ENCODE data around the gene TSSC4.

Gene TSSC4

DNA sequence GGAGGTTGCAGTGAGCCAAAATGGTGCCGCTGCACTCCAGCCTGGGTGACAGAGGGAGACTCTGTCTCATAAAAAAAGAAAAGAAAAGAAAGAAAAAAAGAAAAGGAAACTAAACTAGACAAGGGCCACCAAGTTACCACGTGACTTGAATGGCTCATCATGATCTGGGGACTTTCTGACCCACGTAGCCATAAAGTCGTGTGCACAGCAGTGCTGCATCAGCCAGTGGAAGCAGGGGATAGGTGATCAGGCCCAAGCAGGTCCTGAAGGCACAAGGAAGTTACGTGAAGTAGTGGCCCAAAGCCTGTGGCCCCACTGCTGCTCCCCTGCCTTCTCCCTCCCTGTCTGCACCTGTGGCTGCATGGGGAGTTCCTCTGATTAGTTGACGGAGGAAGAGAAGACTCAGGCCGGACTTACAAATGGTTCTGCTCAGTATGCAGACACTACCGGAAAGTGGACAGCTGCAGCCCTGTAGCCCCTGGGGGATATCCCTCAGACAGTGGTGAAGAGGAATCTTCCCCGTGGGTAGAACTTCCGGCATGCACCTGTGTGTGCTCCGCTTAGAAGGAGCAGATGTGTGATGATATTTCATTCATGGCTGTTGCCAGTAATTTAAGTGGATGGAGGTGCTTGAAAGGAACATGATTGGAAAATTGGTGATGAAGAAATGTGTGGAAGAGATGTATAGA lies 41.7 kb upstream of the TSSC4 start:
- DNase-seq (ENCODE audit: low spot score), result no peak
- ChIA-PET CTCF (interaction anchor here (1.0 kb wide), 1 partner anchor 61 kb away, joined by 3 read pairs; no protein-coding TSS in a partner anchor), POLR2A (ENCODE audit: low non-redundant PET) (no interaction called here)
- H3K27ac ChIP-seq, result no peak overlapping the region
- TF ChIP-seq, protein P1, sequence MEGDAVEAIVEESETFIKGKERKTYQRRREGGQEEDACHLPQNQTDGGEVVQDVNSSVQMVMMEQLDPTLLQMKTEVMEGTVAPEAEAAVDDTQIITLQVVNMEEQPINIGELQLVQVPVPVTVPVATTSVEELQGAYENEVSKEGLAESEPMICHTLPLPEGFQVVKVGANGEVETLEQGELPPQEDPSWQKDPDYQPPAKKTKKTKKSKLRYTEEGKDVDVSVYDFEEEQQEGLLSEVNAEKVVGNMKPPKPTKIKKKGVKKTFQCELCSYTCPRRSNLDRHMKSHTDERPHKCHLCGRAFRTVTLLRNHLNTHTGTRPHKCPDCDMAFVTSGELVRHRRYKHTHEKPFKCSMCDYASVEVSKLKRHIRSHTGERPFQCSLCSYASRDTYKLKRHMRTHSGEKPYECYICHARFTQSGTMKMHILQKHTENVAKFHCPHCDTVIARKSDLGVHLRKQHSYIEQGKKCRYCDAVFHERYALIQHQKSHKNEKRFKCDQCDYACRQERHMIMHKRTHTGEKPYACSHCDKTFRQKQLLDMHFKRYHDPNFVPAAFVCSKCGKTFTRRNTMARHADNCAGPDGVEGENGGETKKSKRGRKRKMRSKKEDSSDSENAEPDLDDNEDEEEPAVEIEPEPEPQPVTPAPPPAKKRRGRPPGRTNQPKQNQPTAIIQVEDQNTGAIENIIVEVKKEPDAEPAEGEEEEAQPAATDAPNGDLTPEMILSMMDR (conservative IDR thresholded peaks at IDR 0.05; ENCODE audit: low read depth), result no peak

DNA sequence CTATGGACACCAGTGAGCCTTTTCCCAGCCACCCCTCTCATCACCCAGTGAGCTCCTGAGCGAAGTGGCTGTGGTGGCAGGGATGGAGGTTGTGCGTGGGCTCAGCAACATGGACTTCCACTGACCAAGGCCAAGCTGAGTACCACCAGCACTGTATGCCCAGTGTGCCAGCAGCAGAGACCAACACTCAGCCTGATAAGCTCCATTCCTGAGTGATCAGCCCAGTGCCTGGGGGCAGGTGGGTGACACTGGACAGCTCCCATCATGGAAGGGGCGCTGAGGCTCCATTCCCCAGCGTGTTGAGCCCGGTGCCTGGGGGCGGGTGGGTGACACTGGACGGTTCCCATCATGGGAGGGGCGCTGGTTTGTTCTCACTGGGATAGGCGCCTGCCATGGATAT lies 41.0 kb upstream of the TSSC4 start:
- TF ChIP-seq, protein P1 (conservative IDR thresholded peaks at IDR 0.05; ENCODE audit: low read depth), result no peak
- POLR2A ChIA-PET (ENCODE audit: low non-redundant PET), result no interaction called here
- CTCF ChIA-PET, result interaction anchor here (1.0 kb wide), 1 partner anchor 60 kb away, joined by 3 read pairs; no protein-coding TSS in a partner anchor
- H3K27ac ChIP-seq, result no peak overlapping the region
- no peak for DNase-seq (ENCODE audit: low spot score)

DNA sequence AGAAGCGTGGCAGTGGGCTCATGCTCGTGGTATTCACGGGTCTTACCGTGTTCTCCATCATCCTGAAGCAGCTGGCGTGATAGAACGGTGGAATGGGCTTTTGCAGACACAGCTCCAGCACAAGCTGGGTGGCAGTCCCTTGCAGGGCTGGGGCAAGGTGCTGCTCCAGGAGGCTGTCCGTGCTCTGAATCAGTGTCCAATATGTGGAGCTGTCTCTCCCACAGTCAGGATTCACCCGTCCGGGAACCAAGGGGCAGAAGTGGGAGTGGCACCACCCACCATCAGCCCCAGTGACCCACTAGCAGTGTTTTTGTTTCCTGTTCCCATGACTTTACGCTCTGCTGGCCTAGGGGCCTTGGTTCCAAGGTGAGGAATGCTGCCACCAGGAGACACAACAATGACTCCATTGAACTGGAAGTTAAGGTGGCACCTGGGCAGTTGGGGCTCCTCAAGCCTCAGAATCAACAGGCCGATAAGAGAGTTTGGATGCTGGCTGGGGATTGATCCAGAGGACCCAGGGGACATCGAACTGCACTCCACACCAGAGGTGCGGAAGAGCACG lies 40.4 kb upstream of the TSSC4 start:
- ChIA-PET POLR2A (ENCODE audit: low non-redundant PET) (no interaction called here), CTCF (interaction anchor here (0.6 to 1.0 kb wide), 2 partner anchors 60 to 416 kb away, joined by 3 read pairs; no protein-coding TSS in a partner anchor)
- DNase-seq (ENCODE audit: low spot score), result no peak
- TF ChIP-seq, protein P1 (conservative IDR thresholded peaks at IDR 0.05; ENCODE audit: low read depth), result no peak
- no peak overlapping the region for H3K27ac ChIP-seq

DNA sequence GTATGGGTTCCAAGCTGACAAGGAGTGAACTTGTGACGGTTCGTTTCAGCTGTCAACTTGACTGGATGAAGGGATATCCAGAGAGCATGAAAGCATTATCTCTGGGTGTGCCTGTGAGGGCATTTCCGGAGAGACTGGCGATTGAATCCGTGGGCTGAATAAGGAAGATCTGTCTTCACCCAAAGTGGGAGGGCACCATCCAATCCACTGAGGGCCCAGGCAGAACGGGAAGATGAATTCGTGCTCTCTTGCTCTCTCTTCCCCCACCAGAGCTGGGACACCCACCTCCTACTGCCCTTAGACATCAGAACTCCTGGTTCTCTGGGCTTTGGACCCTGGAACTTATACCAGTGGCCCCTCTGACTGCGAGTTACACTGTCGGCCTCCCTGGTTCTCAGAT lies 39.0 kb upstream of the TSSC4 start:
- no peak overlapping the region for H3K27ac ChIP-seq
- ChIA-PET CTCF (no interaction called here), POLR2A (ENCODE audit: low non-redundant PET) (no interaction called here)
- TF ChIP-seq, protein P1 (conservative IDR thresholded peaks at IDR 0.05; ENCODE audit: low read depth), result no peak
- DNase-seq (ENCODE audit: low spot score), result no peak

DNA sequence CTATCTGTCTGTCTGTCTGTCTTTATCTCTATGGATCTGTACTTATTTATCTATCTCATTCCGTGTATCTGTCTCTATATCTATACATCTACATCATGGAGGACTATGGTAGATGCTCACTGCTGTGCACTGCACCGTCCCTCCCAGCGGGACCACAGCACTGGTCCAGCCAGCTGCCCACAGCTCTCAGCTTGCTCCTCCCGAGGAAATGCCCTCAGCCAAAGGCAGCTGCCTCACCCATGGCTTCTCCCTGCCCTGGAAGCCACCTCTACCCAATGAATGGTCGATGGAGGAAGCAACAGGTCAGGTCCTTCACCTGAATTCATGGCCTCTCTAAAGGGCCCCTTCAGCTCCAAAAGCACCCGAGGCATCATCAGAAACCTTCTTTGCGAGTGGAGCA lies 38.1 kb upstream of the TSSC4 start:
- TF ChIP-seq, protein P1 (conservative IDR thresholded peaks at IDR 0.05; ENCODE audit: low read depth), result no peak
- no peak overlapping the region for H3K27ac ChIP-seq
- POLR2A ChIA-PET (ENCODE audit: low non-redundant PET), result no interaction called here
- DNase-seq (ENCODE audit: low spot score), result no peak
- CTCF ChIA-PET, result no interaction called here

DNA sequence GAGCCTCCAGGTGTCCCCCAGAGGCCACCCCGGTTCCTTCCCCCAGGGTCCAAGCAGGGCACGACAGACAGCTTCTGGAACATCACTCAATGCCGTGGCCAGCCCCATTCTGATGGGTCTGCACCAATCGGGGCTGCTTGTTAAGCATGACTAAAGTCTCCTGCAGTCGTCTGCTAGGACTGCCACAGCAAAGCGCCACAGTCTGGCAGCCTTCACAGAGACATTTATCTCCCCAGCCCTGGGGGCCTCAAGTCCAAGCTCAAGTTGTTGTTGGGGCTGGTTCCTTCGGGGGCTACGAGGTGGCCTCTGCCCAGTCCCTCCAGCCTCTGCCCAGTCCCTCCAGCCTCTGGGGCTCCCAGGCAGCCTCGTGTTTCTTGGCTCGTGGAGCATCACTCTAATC lies 37.4 kb upstream of the TSSC4 start:
- CTCF ChIA-PET, result no interaction called here

More for the DNA sequence above, 37.4 kb upstream of the TSSC4 start:
- POLR2A ChIA-PET (ENCODE audit: low non-redundant PET), result no interaction called here
- no peak overlapping the region for H3K27ac ChIP-seq
- TF ChIP-seq, protein P1 (conservative IDR thresholded peaks at IDR 0.05; ENCODE audit: low read depth), result no peak
- no peak for DNase-seq (ENCODE audit: low spot score)

All from RWPE1 (cell line).